Epidermal melanocyte (primary cell): ENCODE results near the gene RAPH1.

ENCODE experiments used
- DNase-seq: peaks from one replicate; pipeline ENCODE4 v3.0.0; 2011; ENCODE audit warnings: low spot score; ENCODE audit not compliant: insufficient read length

The RAPH1 gene

GRCh38 chr2:203535078-203535783 is at the start of gene RAPH1:
RAPH1 (minus strand) TSS chr2:203535301; CDS start chr2:203495353, 39,948 bp downstream.
- peak; percentile 72 for DNase-seq

GRCh38 chr2:203584784-203585183 is 49.7 kb upstream of the RAPH1 start:
- DNase-seq, result no peak

GRCh38 chr2:203583701-203584100 is 48.6 kb upstream of the RAPH1 start:
- DNase-seq, result no peak

- DNase-seq, result no peak
These were observed 48.1 kb upstream of the RAPH1 start for GRCh38 chr2:203583084-203583695.

GRCh38 chr2:203582468-203582867 is 47.4 kb upstream of the RAPH1 start:
- DNase-seq, result no peak

GRCh38 chr2:203580844-203581243 is 45.7 kb upstream of the RAPH1 start:
- peak; percentile 73 for DNase-seq

GRCh38 chr2:203579730-203580129 is 44.6 kb upstream of the RAPH1 start:
- no peak for DNase-seq

GRCh38 chr2:203578759-203579643 is 43.9 kb upstream of the RAPH1 start:
- no peak for DNase-seq

GRCh38 chr2:203574824-203575223 is 39.7 kb upstream of the RAPH1 start:
- no peak for DNase-seq

GRCh38 chr2:203572316-203572715 is 37.2 kb upstream of the RAPH1 start:
- DNase-seq, result no peak

- DNase-seq, result no peak
These were observed 34.7 kb upstream of the RAPH1 start for GRCh38 chr2:203569677-203570316.

- DNase-seq, result no peak
These were observed 32.6 kb upstream of the RAPH1 start for GRCh38 chr2:203567691-203568090.

- DNase-seq, result no peak
These were observed 31.1 kb upstream of the RAPH1 start for GRCh38 chr2:203566161-203566560.

GRCh38 chr2:203565076-203565475 is 30.0 kb upstream of the RAPH1 start:
- DNase-seq, result no peak

- DNase-seq, result no peak
These were observed 27.2 kb upstream of the RAPH1 start for GRCh38 chr2:203562268-203562667.

GRCh38 chr2:203559641-203560040 is 24.5 kb upstream of the RAPH1 start:
- no peak for DNase-seq

GRCh38 chr2:203553784-203554183 is 18.7 kb upstream of the RAPH1 start:
- DNase-seq, result no peak

GRCh38 chr2:203551778-203552177 is 16.7 kb upstream of the RAPH1 start:
- DNase-seq, result no peak

GRCh38 chr2:203550266-203550665 is 15.2 kb upstream of the RAPH1 start:
- DNase-seq, result no peak

GRCh38 chr2:203549406-203549805 is 14.3 kb upstream of the RAPH1 start:
- DNase-seq, result no peak

GRCh38 chr2:203548887-203549286 is 13.8 kb upstream of the RAPH1 start:
- DNase-seq, result no peak

GRCh38 chr2:203547356-203547755 is 12.3 kb upstream of the RAPH1 start:
- no peak for DNase-seq
